GM12865 (cell line): ENCODE data around the gene CD36.

Experiments
- DNase-seq: peaks from one replicate; pipeline ENCODE4 v3.0.0; 2010; ENCODE audit warnings: low read depth
- H3K4me3 ChIP-seq: 2 replicates; pipeline ENCODE4 v1.5.1; 2011; ENCODE audit warnings: mild to moderate bottlenecking, low read depth, low read length, control low read depth
- TF ChIP-seq, protein P1 (sequence below): IDR thresholded peaks from 2 replicates; pipeline ENCODE4 v1.5.1; 2011; ENCODE audit warnings: low read length, control low read depth, low read depth, inconsistent platforms; ENCODE audit not compliant: insufficient read depth; ENCODE audit errors: missing control alignments

The CD36 gene

DNA sequence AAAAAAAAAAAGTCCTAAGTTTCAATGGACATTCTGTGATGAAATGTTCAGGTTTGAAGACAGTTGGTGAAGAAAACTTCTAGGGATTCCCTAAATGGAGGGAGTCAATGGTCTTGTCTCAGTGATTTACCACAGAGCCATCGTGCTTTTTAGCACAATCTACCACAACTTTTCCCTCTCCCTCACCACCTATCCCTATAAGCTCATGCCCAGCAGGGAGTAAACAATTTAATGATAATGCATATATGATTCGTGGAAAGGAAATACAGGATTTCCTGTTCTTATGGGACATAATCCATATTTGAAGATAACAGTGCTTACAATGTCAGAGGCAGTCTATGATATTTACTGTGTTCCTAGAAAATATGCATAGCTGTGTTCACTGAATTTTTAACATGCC, 38.4 kb upstream of the CD36 start:
- H3K4me3 ChIP-seq = no peak overlapping the region
- TF ChIP-seq, protein P1, sequence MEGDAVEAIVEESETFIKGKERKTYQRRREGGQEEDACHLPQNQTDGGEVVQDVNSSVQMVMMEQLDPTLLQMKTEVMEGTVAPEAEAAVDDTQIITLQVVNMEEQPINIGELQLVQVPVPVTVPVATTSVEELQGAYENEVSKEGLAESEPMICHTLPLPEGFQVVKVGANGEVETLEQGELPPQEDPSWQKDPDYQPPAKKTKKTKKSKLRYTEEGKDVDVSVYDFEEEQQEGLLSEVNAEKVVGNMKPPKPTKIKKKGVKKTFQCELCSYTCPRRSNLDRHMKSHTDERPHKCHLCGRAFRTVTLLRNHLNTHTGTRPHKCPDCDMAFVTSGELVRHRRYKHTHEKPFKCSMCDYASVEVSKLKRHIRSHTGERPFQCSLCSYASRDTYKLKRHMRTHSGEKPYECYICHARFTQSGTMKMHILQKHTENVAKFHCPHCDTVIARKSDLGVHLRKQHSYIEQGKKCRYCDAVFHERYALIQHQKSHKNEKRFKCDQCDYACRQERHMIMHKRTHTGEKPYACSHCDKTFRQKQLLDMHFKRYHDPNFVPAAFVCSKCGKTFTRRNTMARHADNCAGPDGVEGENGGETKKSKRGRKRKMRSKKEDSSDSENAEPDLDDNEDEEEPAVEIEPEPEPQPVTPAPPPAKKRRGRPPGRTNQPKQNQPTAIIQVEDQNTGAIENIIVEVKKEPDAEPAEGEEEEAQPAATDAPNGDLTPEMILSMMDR = no peak
- DNase-seq = no peak

DNA sequence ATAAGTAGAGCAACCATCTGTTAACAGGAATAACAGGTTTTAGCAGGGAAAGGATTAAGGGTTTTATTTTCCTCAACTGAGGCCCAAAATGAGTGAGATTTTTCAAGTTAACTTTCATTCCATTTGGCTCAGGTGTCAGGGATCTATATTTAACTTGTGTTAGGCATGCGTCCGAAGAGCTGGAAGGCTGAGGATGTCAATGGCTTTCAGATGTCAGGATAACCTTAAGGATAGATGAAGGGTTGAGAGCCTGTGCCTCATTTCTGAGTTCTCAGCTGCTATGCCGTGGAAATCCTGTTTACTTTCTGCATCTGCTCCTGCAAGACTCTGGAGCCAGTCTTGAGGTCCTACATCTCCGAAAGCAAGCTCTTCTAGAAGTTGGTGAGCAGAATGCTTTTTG, 36.4 kb upstream of the CD36 start:
- DNase-seq = no peak
- no peak overlapping the region for H3K4me3 ChIP-seq
- TF ChIP-seq, protein P1 = no peak

DNA sequence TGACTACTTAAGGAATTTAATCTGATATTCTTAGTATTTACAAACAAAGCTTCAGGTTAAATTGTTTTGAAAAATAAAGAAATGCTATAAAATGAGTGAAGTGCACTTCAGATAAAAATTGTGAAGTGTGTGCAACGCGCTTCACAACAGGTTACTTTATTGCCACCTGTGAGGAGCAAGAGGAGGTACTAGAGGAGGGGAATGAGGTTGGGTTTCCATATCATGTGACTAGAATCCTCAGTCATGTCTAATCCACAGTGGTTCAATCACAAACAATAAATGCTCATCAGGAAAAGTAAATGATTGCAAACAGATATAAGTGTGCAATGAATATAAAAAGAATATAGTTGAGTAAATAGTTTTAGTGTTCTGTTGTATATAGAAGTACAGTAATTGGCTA, 34.5 kb upstream of the CD36 start:
- TF ChIP-seq, protein P1 = no peak
- DNase-seq = no peak
- H3K4me3 ChIP-seq = no peak overlapping the region

DNA sequence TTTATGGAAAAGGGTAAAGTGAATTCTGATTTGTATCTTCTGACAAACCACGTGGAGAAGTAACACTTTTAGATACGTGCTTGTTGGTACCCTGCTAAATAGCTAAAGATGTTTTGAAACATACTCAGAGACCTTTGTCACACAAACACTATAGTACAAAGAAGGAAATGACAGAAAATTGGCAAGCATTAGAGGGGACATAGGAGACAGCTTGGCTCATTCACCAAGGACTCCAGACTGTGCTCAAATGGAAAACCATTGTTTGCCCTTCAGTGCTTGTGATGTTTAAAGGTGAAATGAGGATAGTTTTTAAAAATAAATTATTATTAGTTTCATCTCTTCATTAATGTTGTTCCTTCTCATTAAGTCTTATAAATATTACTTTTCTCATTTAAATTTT, 34.0 kb upstream of the CD36 start:
- DNase-seq = no peak
- no peak overlapping the region for H3K4me3 ChIP-seq
- TF ChIP-seq, protein P1 = no peak

DNA sequence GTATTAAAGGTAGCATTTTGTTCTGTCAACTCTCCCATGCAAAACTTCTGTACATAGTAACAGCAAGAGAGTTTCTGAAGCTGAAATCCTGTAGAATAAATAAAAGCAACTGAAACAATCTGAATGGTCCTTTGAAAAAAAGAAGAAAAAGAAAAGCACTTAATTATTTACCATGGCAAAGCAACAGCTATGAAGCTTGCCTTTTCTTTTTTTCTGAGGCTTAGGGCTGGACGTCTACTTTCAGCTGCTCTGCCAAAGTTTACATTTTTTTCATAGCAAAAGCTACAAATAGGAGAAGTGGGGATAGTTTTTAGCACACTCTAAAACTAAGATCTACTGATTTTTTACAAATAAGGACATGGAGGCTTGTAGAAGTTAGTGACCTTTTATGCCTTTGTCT, 31.3 kb upstream of the CD36 start:
- TF ChIP-seq, protein P1 = no peak
- DNase-seq = no peak
- H3K4me3 ChIP-seq = no peak overlapping the region

DNA sequence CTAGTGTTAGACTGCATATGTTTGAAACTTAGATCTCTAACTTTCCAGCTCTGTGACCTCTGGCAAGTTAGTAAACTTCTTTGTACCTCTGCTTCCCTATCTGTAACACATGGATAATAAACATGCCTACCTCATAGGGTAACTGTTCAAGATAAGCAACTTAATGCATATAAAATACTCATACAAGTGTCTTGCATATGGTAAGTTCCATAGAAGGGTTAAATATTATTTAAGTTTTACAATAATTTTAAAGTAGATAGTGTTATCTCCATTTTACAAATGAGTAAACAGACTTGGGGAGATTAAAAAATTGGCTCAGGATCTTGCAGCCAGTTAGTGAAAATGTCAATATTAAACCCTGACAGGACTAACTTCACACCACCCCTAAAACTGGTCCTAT, 30.1 kb upstream of the CD36 start:
- no peak for DNase-seq
- no peak overlapping the region for H3K4me3 ChIP-seq
- TF ChIP-seq, protein P1 = no peak

DNA sequence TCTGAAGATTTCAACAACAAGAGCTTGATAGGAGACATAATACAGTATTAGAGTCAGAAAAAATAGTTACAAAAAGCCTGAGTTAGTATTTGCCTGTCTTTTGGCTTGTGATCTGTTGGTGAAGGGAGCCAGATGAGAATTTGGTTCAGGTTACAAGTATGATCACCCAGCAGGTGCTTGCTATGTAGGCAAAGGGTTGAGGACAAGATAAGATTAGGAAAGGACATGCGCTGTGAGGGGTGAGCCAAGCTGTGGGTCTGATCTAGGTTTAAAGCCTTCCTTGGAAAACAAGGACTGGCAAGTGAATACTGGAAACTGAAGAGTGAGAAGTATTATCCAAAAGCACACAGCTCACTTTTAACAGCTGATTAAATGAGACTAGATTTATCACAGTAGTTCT, 28.7 kb upstream of the CD36 start:
- no peak for DNase-seq
- no peak overlapping the region for H3K4me3 ChIP-seq
- TF ChIP-seq, protein P1 = no peak
